NT2/D1 (cell line): ENCODE results near the gene BCL6B.

Experiments
- DNase-seq: peaks from one replicate; pipeline ENCODE4 v3.0.0-alpha.2; 2011; ENCODE audit warnings: low read depth, low spot score
- H3K27me3 ChIP-seq: 2 replicates; pipeline ENCODE4 v1.6.0; 2011; ENCODE audit warnings: mild to moderate bottlenecking; ENCODE audit not compliant: insufficient read length, insufficient read depth
- H3K36me3 ChIP-seq: 2 replicates; pipeline ENCODE4 v1.6.1; 2011; ENCODE audit warnings: mild to moderate bottlenecking, low read length, mixed read lengths; ENCODE audit not compliant: insufficient read depth, insufficient read length
- H3K4me1 ChIP-seq: 2 replicates; pipeline ENCODE4 v1.5.1; 2011; ENCODE audit not compliant: insufficient read depth, insufficient read length
- H3K4me3 ChIP-seq: 2 replicates; pipeline ENCODE4 v1.5.1; 2011; ENCODE audit warnings: low read depth; ENCODE audit not compliant: insufficient read length
- H3K9ac ChIP-seq: 2 replicates; pipeline ENCODE4 v1.6.0; 2011; ENCODE audit warnings: low read depth; ENCODE audit not compliant: insufficient read length
- H3K9me3 ChIP-seq: 2 replicates; pipeline ENCODE4 v1.5.1; 2011; ENCODE audit warnings: mild to moderate bottlenecking, low read length; ENCODE audit not compliant: insufficient read depth
- SUZ12 ChIP-seq: IDR thresholded peaks from 2 replicates; pipeline ENCODE4 v1.6.1; 2011; ENCODE audit not compliant: insufficient read length, insufficient read depth; ENCODE audit errors: extremely low read depth
- YY1 ChIP-seq: IDR thresholded peaks from 2 replicates; pipeline ENCODE4 v1.6.1; 2011; ENCODE audit not compliant: insufficient read length, insufficient read depth
- ZNF274 ChIP-seq: IDR thresholded peaks from 2 replicates; pipeline ENCODE4 v1.6.1; 2011; ENCODE audit warnings: mild to moderate bottlenecking, low read depth, low read length

The BCL6B gene

DNA sequence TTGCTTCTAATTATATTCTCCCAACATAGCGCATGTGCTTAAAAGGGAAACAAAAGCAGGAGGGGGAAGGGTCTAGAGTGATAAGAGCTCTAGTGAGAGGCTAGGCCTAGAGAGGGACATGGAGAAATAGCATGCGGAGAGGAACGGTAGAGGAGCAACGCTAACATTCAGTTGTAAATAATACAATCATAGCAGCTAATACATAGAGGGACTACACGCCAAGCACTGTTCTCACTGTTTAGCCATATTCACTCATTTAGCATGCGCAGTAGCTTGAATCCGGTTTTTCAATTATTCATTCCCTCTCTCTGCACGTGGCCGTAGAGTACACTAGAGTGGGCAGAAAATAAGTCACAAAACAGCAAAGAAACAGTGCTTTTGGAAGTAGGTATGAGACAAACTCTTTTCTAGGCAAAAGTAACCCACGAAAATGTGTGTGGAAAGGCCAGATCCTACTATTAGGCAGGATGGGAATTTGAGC, 28.7 kb upstream of the BCL6B start:
- no peak overlapping the region for H3K9ac ChIP-seq
- H3K9me3 ChIP-seq: no peaks in the 10 kb centered on the region
- no peak overlapping the region for H3K4me3 ChIP-seq
- no peaks in the 10 kb centered on the region for H3K27me3 ChIP-seq
- peaks cover 5% of the 10 kb centered on the region for H3K36me3 ChIP-seq
- H3K4me1 ChIP-seq: peaks cover 5% of the 10 kb centered on the region
- DNase-seq: no peak
- no peak for TF ChIP-seq ZNF274
- TF ChIP-seq SUZ12: no peak
- no peak for TF ChIP-seq YY1

DNA sequence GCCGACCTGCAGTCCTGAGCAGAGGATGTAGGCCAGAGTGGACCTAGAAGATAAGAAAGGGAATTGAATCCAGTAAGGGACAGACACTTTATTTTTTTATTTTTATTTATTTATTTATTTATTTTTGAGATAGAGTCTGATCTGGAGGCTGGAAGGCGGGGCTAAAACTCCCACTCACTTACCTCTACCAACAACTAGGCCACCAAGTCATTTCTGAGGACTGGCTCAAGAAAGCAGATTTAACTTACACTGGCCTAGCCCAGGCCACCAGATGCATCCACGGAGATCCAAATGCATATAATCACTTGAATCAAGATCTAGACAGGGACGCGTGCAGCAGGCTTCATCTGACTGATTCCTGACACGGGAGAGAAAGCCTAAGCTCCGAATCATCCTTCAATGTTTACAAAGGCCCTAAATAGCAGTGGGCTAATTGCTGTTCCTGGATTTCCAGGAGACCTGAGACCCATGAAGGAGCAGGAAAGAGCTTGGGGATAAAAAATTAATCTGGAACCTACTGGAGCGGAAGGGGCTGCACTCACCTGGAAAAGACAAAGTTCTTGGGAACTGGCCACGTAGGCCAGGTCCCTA, 28.1 kb upstream of the BCL6B start:
- Histone ChIP-seq H3K27me3 (no peaks in the 10 kb centered on the region), H3K36me3 (peaks cover 7% of the 10 kb centered on the region), H3K9me3 (no peaks in the 10 kb centered on the region), H3K9ac (peak overlapping the region; percentile 72), H3K4me1 (peaks cover 5% of the 10 kb centered on the region), H3K4me3 (peak overlapping the region; percentile 41)
- TF ChIP-seq YY1: no peak
- TF ChIP-seq ZNF274: no peak
- no peak for TF ChIP-seq SUZ12
- DNase-seq: no peak

DNA sequence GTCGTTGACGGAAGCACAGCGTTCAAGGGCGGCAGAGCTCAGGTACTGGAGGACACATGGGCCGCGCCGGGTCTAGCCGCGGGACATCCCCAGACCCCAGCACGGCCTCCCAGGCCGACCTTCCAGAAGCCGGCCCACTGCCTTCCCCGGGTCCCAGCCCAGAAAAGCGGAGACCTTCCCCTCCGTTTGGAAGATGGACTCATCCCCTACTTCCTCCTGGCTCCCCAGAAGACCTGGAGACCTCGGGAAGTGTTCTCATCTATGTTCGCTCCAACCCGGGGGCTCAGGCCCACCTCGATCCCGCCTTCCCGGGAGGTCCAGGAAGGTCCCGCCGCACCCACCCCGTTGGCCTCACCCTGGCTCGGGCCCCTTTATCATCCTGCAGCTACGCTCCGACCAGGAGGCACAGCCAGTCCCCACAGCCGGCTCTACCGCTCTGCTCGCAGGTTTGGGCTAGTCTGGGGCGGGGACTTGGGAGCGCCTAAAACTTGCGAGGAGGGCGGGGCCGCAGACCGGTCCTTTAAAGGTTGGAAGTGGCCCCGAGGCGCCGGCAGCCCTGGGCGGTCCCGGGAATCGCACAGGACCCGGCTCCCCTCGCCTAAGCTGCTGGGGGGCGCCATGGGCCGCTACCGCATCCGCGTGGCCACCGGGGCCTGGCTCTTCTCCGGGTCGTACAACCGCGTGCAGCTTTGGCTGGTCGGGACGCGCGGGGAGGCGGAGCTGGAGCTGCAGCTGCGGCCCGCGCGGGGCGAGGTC, 27.2 kb upstream of the BCL6B start, which contains the start of gene ALOX12:
Gene ALOX12 (plus strand): TSS at position 550 of the 756 bp plus-strand sequence. CDS start 69 bp downstream, at position 619.
- no peak for DNase-seq
- H3K4me3 ChIP-seq: peak within 1 kb of the TSS; percentile 41
- H3K36me3 ChIP-seq: peaks cover 14% of the 10 kb centered on the region

DNA sequence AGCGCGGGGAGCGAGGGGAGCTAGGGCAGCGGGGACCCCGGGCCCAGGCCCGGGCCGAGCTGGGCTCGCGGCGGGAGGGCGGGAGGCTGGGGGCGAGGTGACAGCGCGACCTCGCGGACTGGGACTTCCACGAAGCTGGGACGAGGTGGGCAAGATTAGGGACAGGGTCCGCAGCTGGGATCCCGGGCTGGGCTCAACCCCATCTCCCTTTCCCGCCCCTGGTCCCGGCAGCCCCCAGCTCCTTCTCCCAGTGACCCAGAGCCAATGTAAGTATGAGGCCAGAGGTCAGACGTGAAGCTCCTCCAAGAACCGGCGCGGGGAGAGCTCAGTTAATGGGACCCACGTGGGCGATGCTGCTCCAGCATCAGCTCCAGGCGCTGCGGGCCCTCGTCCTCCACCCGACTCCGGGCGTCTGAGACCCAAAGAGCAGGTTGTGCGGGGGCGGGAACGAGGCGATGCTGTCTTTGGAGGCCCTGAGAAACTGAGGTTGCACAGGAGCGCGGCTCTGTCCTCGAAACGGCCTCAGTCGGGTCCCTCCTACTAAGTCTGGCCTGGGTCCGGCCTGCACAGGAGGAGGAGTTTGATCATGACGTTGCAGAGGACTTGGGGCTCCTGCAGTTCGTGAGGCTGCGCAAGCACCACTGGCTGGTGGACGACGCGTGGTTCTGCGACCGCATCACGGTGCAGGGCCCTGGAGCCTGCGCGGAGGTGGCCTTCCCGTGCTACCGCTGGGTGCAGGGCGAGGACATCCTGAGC, 26.4 kb upstream of the BCL6B start:
- Histone ChIP-seq H3K36me3 (peaks cover 19% of the 10 kb centered on the region), H3K4me1 (peaks cover 5% of the 10 kb centered on the region), H3K9ac (peak overlapping the region; percentile 72), H3K27me3 (no peaks in the 10 kb centered on the region), H3K9me3 (no peaks in the 10 kb centered on the region), H3K4me3 (peak overlapping the region; percentile 41)
- TF ChIP-seq YY1 (no peak), ZNF274 (no peak), SUZ12 (no peak)
- DNase-seq: no peak

More for the DNA sequence above, 27.2 kb upstream of the BCL6B start, which contains the start of gene ALOX12:
- peaks cover 5% of the 10 kb centered on the region for H3K4me1 ChIP-seq
- no peaks in the 10 kb centered on the region for H3K27me3 ChIP-seq
- TF ChIP-seq ZNF274 (no peak), YY1 (no peak), SUZ12 (no peak)
- no peaks in the 10 kb centered on the region for H3K9me3 ChIP-seq
- peak within 1 kb of the TSS; percentile 72 for H3K9ac ChIP-seq

DNA sequence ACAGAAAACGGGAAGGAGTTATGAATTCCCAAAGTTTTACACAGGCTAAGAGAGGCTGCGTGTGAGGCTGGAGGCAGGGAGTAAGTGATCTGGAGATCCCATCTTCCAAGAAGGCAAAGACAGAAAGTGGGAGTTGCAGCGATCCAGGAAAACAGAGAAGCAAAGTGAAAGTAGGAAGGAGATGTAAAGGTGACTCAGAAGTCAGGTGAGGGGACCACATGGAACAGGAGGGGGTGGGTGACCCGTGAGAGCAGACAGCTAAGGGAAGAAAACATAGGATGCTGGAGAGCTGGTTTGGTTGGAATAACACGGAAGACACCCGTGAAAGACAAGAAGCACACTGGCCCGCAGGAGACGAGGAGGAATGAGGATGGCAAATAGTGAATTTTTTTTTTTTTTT, 25.7 kb upstream of the BCL6B start:
- TF ChIP-seq SUZ12: no peak
- no peak for TF ChIP-seq ZNF274
- H3K36me3 ChIP-seq: peaks cover 26% of the 10 kb centered on the region
- no peaks in the 10 kb centered on the region for H3K27me3 ChIP-seq
- H3K4me3 ChIP-seq: no peak overlapping the region
- no peak for DNase-seq
- H3K9me3 ChIP-seq: no peaks in the 10 kb centered on the region
- H3K9ac ChIP-seq: no peak overlapping the region
- peaks cover 5% of the 10 kb centered on the region for H3K4me1 ChIP-seq

DNA sequence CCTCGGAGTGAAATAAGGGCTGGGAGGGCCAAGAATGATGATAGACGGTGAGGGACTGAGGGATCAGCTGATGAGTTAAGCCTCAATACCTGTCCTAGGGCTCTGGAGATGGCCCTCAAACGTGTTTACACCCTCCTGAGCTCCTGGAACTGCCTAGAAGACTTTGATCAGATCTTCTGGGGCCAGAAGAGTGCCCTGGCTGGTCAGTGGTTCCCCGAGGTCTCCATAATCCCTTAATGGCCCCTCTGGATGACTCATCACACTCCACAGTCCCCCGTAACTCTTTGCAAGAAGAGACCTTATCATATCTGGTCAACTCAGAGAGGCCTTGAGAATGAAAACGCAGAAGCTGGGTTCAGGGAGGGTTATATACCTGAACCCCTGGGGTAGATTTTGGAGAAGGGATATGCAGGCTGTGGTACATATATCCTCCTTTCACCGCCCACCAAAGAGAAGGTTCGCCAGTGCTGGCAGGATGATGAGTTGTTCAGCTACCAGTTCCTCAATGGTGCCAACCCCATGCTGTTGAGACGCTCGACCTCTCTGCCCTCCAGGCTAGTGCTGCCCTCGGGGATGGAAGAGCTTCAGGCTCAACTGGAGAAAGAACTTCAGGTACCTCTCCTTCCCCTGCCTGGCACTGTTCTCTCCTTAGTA, 23.9 kb upstream of the BCL6B start:
- H3K4me1 ChIP-seq: peaks cover 5% of the 10 kb centered on the region
- peaks cover 41% of the 10 kb centered on the region for H3K36me3 ChIP-seq
- TF ChIP-seq ZNF274: no peak
- no peak for TF ChIP-seq YY1
- no peak for TF ChIP-seq SUZ12
- no peak for DNase-seq
- H3K9ac ChIP-seq: no peak overlapping the region
- no peak overlapping the region for H3K4me3 ChIP-seq
- H3K27me3 ChIP-seq: no peaks in the 10 kb centered on the region
- no peaks in the 10 kb centered on the region for H3K9me3 ChIP-seq

DNA sequence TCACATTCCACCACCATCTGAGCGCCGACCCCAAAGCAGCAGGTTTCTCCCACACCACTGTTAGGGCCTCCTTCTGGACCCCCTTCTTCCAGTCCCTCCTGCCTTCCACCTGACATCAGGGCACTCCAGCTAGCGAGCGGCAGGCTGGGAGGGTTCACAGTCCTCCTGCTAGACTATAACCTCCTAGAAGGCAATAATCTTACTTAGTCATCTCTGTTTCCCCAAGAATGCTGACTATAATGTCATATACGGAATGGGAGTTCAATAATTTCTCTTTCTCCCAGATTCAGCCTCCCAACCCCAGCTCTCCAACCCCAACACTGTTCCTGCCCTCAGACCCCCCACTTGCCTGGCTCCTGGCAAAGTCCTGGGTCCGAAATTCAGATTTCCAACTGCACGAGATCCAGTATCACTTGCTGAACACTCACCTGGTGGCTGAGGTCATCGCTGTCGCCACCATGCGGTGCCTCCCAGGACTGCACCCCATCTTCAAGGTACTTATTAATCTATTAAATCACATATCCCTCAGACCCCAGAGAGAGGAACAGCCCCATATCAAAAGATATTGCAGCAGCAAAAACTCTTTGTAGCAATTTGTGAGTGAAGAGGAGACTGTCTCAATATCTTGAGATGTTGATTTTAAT, 21.4 kb upstream of the BCL6B start:
- H3K4me3 ChIP-seq: no peak overlapping the region
- peaks cover 50% of the 10 kb centered on the region for H3K36me3 ChIP-seq
- DNase-seq: no peak
- TF ChIP-seq SUZ12 (no peak), YY1 (no peak), ZNF274 (no peak)
- H3K27me3 ChIP-seq: no peaks in the 10 kb centered on the region
- H3K4me1 ChIP-seq: peaks cover 5% of the 10 kb centered on the region
- H3K9ac ChIP-seq: no peak overlapping the region
- no peaks in the 10 kb centered on the region for H3K9me3 ChIP-seq
